Thyroid gland (tissue), 4 donors: ENCODE results near the gene PAFAH1B1.

ENCODE experiments used
- CTCF ChIP-seq, 6 experiments: fragments of 200-600 bp in 3 of 6; fragments of 450-650 bp in 3 of 6; sonication (generic) in 3 of 6; IDR thresholded peaks; one replicate each; pipeline ENCODE4 v1.5.1; 2016 to 2019; ENCODE audit warnings: antibody characterized with exemption in 6 of 6, mild to moderate bottlenecking in 2 of 6, inconsistent platforms in 1 of 6, moderate library complexity in 1 of 6
- POLR2A ChIP-seq, 2 donors: fragments of 450-650 bp; IDR thresholded peaks; one replicate each; pipeline ENCODE4 v1.6.1; 2017; ENCODE audit warnings: antibody characterized with exemption in 2 of 2, mild to moderate bottlenecking in 2 of 2, moderate library complexity in 1 of 2

GRCh38 chr17:2712300-2713043 lies 119.0 kb downstream of the PAFAH1B1 start:
- TF ChIP-seq CTCF (IDR thresholded peaks at IDR 0.05), result no peak
- no peak for TF ChIP-seq POLR2A (IDR thresholded peaks at IDR 0.05)
